ENCODE results near the gene ATP6V1D. TPM values are rescaled to one million over a fixed set of nuclear protein-coding genes. Genes with fewer than 3 reads are reported as not detected.

Gene ATP6V1D
- total RNA-seq, 1 experiment from 2014 or later: 38.5 TPM

- no peak overlapping the region for H3K4me2 ChIP-seq (ENCODE audit: low read length)
- peaks cover 33 to 67% of the 10 kb centered on the region in 2 experiments for H3K36me3 ChIP-seq (ENCODE audit: control insufficient read depth in 1 of 2, insufficient read depth in 2 of 2, low read length in 2 of 2)
- TF ChIP-seq MAX (IDR thresholded peaks at IDR 0.05) (no peak), SP1 (IDR thresholded peaks at IDR 0.05; ENCODE audit: low read depth) (no peak), POLR2AphosphoS5 (IDR thresholded peaks at IDR 0.05; ENCODE audit: low read depth, low read length) (no peak), JUND (IDR thresholded peaks at IDR 0.05) (no peak), CBX3 (IDR thresholded peaks at IDR 0.05; ENCODE audit: low read depth) (no peak), EZH2 (IDR thresholded peaks at IDR 0.05) (no peak), RAD21 (IDR thresholded peaks at IDR 0.05; ENCODE audit: low read depth) (no peak), FOSL1 (IDR thresholded peaks at IDR 0.05; ENCODE audit: low read depth) (no peak), ZNF274 (IDR thresholded peaks at IDR 0.05; ENCODE audit: low read depth, low read length) (no peak), TCF7L2 (IDR thresholded peaks at IDR 0.05; ENCODE audit: borderline replicate concordance, extremely low read depth, insufficient read depth, insufficient read length) (no peak)
- TF ChIP-seq, protein P1, sequence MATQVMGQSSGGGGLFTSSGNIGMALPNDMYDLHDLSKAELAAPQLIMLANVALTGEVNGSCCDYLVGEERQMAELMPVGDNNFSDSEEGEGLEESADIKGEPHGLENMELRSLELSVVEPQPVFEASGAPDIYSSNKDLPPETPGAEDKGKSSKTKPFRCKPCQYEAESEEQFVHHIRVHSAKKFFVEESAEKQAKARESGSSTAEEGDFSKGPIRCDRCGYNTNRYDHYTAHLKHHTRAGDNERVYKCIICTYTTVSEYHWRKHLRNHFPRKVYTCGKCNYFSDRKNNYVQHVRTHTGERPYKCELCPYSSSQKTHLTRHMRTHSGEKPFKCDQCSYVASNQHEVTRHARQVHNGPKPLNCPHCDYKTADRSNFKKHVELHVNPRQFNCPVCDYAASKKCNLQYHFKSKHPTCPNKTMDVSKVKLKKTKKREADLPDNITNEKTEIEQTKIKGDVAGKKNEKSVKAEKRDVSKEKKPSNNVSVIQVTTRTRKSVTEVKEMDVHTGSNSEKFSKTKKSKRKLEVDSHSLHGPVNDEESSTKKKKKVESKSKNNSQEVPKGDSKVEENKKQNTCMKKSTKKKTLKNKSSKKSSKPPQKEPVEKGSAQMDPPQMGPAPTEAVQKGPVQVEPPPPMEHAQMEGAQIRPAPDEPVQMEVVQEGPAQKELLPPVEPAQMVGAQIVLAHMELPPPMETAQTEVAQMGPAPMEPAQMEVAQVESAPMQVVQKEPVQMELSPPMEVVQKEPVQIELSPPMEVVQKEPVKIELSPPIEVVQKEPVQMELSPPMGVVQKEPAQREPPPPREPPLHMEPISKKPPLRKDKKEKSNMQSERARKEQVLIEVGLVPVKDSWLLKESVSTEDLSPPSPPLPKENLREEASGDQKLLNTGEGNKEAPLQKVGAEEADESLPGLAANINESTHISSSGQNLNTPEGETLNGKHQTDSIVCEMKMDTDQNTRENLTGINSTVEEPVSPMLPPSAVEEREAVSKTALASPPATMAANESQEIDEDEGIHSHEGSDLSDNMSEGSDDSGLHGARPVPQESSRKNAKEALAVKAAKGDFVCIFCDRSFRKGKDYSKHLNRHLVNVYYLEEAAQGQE (IDR thresholded peaks at IDR 0.05; ENCODE audit: low read depth): no peak
- POLR2A ChIA-PET: no interaction called here
- ATAC-seq: no peak
- H3K4me3 ChIP-seq (replicated peaks in 1 of 2; ENCODE audit: low read depth in 1 of 2, low read length in 2 of 2): no peak overlapping the region
- no peaks in the 10 kb centered on the region for H3K9me3 ChIP-seq (ENCODE audit: control insufficient read depth in 1 of 2, insufficient read depth in 1 of 2, low read depth in 1 of 2, low read length in 2 of 2)
- no peak for DNase-seq (ENCODE audit: low read depth, low spot score)
- no TSS peak for BruUV-seq (replicated peaks)
- RAD21 ChIA-PET (ENCODE audit: low non-redundant PET in 1 of 2, low total read pairs in 2 of 2, uncharacterized antibody in 2 of 2, unreplicated experiment in 2 of 2): no interaction called here
- H3K9me2 ChIP-seq (ENCODE audit: insufficient read depth): no peaks in the 10 kb centered on the region
- H3K4me1 ChIP-seq (ENCODE audit: control insufficient read depth in 1 of 2, insufficient read depth in 2 of 2, low read length in 2 of 2): peaks cover 0 to 8% of the 10 kb centered on the region in 2 experiments; a peak in 2 of 4 replicates
- no peaks in the 10 kb centered on the region for H4K20me1 ChIP-seq (ENCODE audit: insufficient read depth)
- H3K79me2 ChIP-seq (ENCODE audit: insufficient read depth, low read length): peaks cover 5% of the 10 kb centered on the region; the same call in 1 of the 2 replicates
- H3K9ac ChIP-seq (ENCODE audit: low read length): no peak overlapping the region
- intact Hi-C loops (cut with micrococcal nuclease): no loop called here
- no peak overlapping the region for H2AFZ ChIP-seq (ENCODE audit: low read depth, low read length, poor library complexity, severe bottlenecking)
- no peak overlapping the region for H3K27ac ChIP-seq (ENCODE audit: low read depth, low read length)
- H3K27me3 ChIP-seq (ENCODE audit: insufficient read depth, low read length): no peaks in the 10 kb centered on the region
- CTCF ChIA-PET: no interaction called here
Measured at GRCh38 chr14:67392800-67393199, 33.2 kb upstream of the ATP6V1D start.

Measured in HCT116 (cell line).